NT2/D1 (cell line): ENCODE measurements around the gene CTU2.

Experiments
- SUZ12 ChIP-seq: IDR thresholded peaks from 2 replicates; pipeline ENCODE4 v1.6.1; 2011; ENCODE audit not compliant: insufficient read length, insufficient read depth; ENCODE audit errors: extremely low read depth
- YY1 ChIP-seq: IDR thresholded peaks from 2 replicates; pipeline ENCODE4 v1.6.1; 2011; ENCODE audit not compliant: insufficient read length, insufficient read depth
- ZNF274 ChIP-seq: IDR thresholded peaks from 2 replicates; pipeline ENCODE4 v1.6.1; 2011; ENCODE audit warnings: mild to moderate bottlenecking, low read depth, low read length

GRCh38 chr16:88753191-88753590, 46.9 kb downstream of the CTU2 start:
- no peak for TF ChIP-seq ZNF274
- no peak for TF ChIP-seq YY1
- no peak for TF ChIP-seq SUZ12
